CD4-positive, alpha-beta T cell (primary cell): ENCODE data around the gene RIMS1. TPM values are rescaled to one million over a fixed set of nuclear protein-coding genes. Genes with fewer than 3 reads are reported as not detected.

Source experiments
- ATAC-seq: fragments of 200-7000 bp; cut with Tn5 transposase; one replicate; pipeline ENCODE4 v1.10.0; 2022; ENCODE audit warnings: mild to moderate bottlenecking; ENCODE audit not compliant: poor library complexity
- CTCF ChIA-PET: fragments of 350-600 bp; sonication (Branson Sonifier 250); formaldehyde crosslinking; loops from one replicate; lab custom pipeline; 2021; ENCODE audit warnings: antibody characterized with exemption, inconsistent platforms; lab: Charles Lee
- POLR2A ChIA-PET: fragments of 350-600 bp; sonication (Branson Sonifier 250); formaldehyde crosslinking; loops from one replicate; lab custom pipeline; 2021; ENCODE audit warnings: antibody characterized with exemption, inconsistent platforms; lab: Charles Lee
- DNase-seq, 14 experiments: peaks; one replicate each; pipeline ENCODE4 v3.0.0-alpha.2; 2013 to 2020; ENCODE audit warnings: mixed read lengths in 2 of 14
- H3K27ac ChIP-seq, 2 donors: one replicate each; pipeline versions ENCODE4 v1.5.1 to v1.7.0; 2013; ENCODE audit warnings: low read length in 2 of 2, low read depth in 1 of 2, mild to moderate bottlenecking in 1 of 2
- H3K27me3 ChIP-seq, 2 experiments: 1 replicate in 1 of 2; 2 replicates in 1 of 2; pipeline versions ENCODE4 v1.6.1 to v1.7.0; 2013; ENCODE audit warnings: low read length in 2 of 2, control low read depth in 1 of 2, mild to moderate bottlenecking in 1 of 2, moderate library complexity in 1 of 2; ENCODE audit not compliant: insufficient read depth in 2 of 2, control insufficient read depth in 1 of 2
- H3K36me3 ChIP-seq: one replicate; pipeline ENCODE4 v1.6.1; 2013; ENCODE audit warnings: low read length, control low read depth; ENCODE audit not compliant: insufficient read depth
- H3K4me1 ChIP-seq: one replicate; pipeline ENCODE4 v1.6.1; 2013; ENCODE audit warnings: low read length, control low read depth; ENCODE audit not compliant: insufficient read depth
- H3K4me3 ChIP-seq: one replicate; pipeline ENCODE4 v1.5.1; 2013; ENCODE audit warnings: mild to moderate bottlenecking, low read length, moderate library complexity
- H3K9me3 ChIP-seq, 2 experiments: 1 replicate in 1 of 2; 2 replicates in 1 of 2; pipeline versions ENCODE4 v1.6.1 to v1.7.0; 2013; ENCODE audit warnings: low read length in 2 of 2, mild to moderate bottlenecking in 2 of 2, control low read depth in 1 of 2, moderate library complexity in 1 of 2; ENCODE audit not compliant: control insufficient read depth in 1 of 2, insufficient read depth in 1 of 2
- H3K27ac Mint-ChIP-seq: one replicate; pipeline ENCODE4 v1.8.0; 2020; ENCODE audit warnings: mixed read lengths
- H3K27me3 Mint-ChIP-seq: one replicate; pipeline ENCODE4 v1.8.0; 2021; ENCODE audit warnings: mixed read lengths
- H3K36me3 Mint-ChIP-seq: one replicate; pipeline ENCODE4 v1.8.0; 2021; ENCODE audit warnings: low read depth, mixed read lengths
- H3K4me1 Mint-ChIP-seq: one replicate; pipeline ENCODE4 v1.8.0; 2021; ENCODE audit warnings: low read depth, mixed read lengths
- H3K4me3 Mint-ChIP-seq: one replicate; pipeline ENCODE4 v1.8.0; 2020; ENCODE audit warnings: mild to moderate bottlenecking, mixed read lengths
- H3K9me3 Mint-ChIP-seq: one replicate; pipeline ENCODE4 v1.8.0; 2020; ENCODE audit warnings: mixed read lengths
- intact Hi-C, 2 experiments: fragments of 100-400 bp; cut with DNase I in 1 of 2; cut with micrococcal nuclease in 1 of 2; formaldehyde crosslinking; loops; one replicate each; pipeline versions ENCODE4 v1.15.1 to v1.9.0; 2023 to 2025; cut with DNase I, micrococcal nuclease
- total RNA-seq, 174 experiments: library from RNA in 2 of 174; stranded (reverse) in 2 of 174; gene quantifications; one replicate each; pipeline ENCODE4 v1.2.3 and lab custom pipeline; 2021 to 2026
- TF ChIP-seq, protein P1 (sequence below): fragments of 200-600 bp; IDR thresholded peaks from one replicate; pipeline ENCODE4 v1.8.0; 2022; ENCODE audit warnings: antibody characterized with exemption, mild to moderate bottlenecking

Gene RIMS1
- total RNA-seq, 2 experiments from 2014 or later: not detected

DNA sequence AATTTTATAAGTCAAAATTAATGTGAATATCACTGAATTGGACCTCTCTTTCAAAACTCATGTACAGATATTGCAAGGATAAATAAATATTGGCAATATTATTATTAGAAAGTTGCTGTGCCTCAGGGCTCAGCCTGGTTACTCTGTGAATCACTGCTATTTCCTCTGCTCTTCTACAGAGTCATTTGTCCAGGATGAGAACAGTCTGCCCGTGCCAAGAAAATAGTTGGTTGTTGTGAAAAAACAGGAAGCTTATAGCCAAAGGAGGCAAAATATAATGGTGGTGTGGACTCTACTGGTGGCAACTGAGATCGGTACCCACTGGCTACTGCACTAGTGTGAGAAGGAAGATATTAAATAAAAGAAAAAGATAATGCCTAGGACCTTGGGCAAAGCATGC, 93.6 kb downstream of the RIMS1 start:
- Histone ChIP-seq H3K36me3 (no peaks in the 10 kb centered on the region), H3K4me1 (no peaks in the 10 kb centered on the region), H3K27me3 (no peaks in the 10 kb centered on the region), H3K9me3 (no peaks in the 10 kb centered on the region), H3K27ac (no peak overlapping the region), H3K4me3 (no peak overlapping the region)
- DNase-seq (no peak), ATAC-seq (no peak)
- H3K4me1 Mint-ChIP-seq: no peaks in the 10 kb centered on the region
- H3K27me3 Mint-ChIP-seq: no peaks in the 10 kb centered on the region
- ChIA-PET CTCF (no interaction called here), POLR2A (no interaction called here)
- peaks cover 4% of the 10 kb centered on the region for H3K9me3 Mint-ChIP-seq
- no peak overlapping the region for H3K27ac Mint-ChIP-seq
- intact Hi-C loops: no loop called here
- no peaks in the 10 kb centered on the region for H3K36me3 Mint-ChIP-seq
- H3K4me3 Mint-ChIP-seq: no peak overlapping the region
- TF ChIP-seq, protein P1, sequence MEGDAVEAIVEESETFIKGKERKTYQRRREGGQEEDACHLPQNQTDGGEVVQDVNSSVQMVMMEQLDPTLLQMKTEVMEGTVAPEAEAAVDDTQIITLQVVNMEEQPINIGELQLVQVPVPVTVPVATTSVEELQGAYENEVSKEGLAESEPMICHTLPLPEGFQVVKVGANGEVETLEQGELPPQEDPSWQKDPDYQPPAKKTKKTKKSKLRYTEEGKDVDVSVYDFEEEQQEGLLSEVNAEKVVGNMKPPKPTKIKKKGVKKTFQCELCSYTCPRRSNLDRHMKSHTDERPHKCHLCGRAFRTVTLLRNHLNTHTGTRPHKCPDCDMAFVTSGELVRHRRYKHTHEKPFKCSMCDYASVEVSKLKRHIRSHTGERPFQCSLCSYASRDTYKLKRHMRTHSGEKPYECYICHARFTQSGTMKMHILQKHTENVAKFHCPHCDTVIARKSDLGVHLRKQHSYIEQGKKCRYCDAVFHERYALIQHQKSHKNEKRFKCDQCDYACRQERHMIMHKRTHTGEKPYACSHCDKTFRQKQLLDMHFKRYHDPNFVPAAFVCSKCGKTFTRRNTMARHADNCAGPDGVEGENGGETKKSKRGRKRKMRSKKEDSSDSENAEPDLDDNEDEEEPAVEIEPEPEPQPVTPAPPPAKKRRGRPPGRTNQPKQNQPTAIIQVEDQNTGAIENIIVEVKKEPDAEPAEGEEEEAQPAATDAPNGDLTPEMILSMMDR: no peak

DNA sequence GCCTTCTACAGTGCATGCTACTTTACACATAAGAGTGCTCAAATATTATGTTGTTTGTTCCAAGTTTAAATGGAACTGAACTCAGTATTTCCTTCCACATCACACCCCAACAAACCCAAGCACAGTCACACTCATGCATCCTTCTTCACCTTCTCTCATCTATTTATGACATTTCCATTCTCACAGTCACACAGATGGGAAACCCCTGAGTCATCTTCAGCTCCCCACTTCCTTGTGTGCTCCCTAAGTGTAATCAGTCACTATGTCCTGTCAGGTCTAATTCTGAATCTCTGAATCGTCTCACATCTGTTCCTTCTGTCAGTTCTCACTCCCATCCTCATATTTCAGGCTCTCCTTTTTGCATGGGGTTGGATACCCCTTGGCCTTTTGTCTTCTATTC, 96.0 kb downstream of the RIMS1 start:
- intact Hi-C loops: no loop called here
- TF ChIP-seq, protein P1: no peak
- H3K27ac Mint-ChIP-seq: no peak overlapping the region
- Histone ChIP-seq H3K4me1 (no peaks in the 10 kb centered on the region), H3K27ac (no peak overlapping the region), H3K36me3 (no peaks in the 10 kb centered on the region), H3K9me3 (no peaks in the 10 kb centered on the region), H3K27me3 (no peaks in the 10 kb centered on the region), H3K4me3 (no peak overlapping the region)
- ChIA-PET CTCF (no interaction called here), POLR2A (no interaction called here)
- no peaks in the 10 kb centered on the region for H3K36me3 Mint-ChIP-seq
- no peak overlapping the region for H3K4me3 Mint-ChIP-seq
- no peaks in the 10 kb centered on the region for H3K27me3 Mint-ChIP-seq
- ATAC-seq: no peak
- peaks cover 6% of the 10 kb centered on the region for H3K9me3 Mint-ChIP-seq
- H3K4me1 Mint-ChIP-seq: no peaks in the 10 kb centered on the region
- no peak for DNase-seq

DNA sequence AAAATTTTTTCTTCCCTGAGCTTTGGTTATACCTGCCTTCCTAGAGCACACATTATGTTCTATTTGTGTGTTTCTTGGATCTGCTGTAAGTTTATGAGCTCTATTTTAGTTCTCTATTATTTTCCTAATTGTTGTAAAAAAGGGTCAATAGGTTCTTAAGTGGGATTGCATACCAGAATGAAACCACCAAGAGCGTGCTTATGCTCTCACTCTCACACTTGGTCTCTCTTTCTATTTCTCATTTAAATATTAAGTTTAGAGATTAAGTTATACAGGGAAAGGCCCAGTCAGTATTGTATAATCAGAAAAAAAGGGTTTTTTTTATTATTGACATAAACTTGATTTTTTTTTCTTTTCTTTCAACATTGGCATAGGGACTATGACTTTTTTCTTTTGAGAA, 96.8 kb downstream of the RIMS1 start:
- Histone ChIP-seq H3K27me3 (no peaks in the 10 kb centered on the region), H3K27ac (no peak overlapping the region), H3K36me3 (no peaks in the 10 kb centered on the region), H3K4me3 (no peak overlapping the region), H3K4me1 (no peaks in the 10 kb centered on the region), H3K9me3 (no peaks in the 10 kb centered on the region)
- Mint-ChIP-seq H3K36me3 (no peaks in the 10 kb centered on the region), H3K27ac (no peak overlapping the region), H3K4me1 (no peaks in the 10 kb centered on the region), H3K9me3 (peaks cover 2% of the 10 kb centered on the region), H3K27me3 (no peaks in the 10 kb centered on the region), H3K4me3 (no peak overlapping the region)
- no peak for DNase-seq
- ChIA-PET CTCF (no interaction called here), POLR2A (no interaction called here)
- intact Hi-C loops: no loop called here
- ATAC-seq: no peak
- TF ChIP-seq, protein P1: no peak
